HCT116 (cell line): ENCODE measurements around the gene CACNB2.

Experiments used
- CBX3 ChIP-seq: IDR thresholded peaks from 2 replicates; pipeline ENCODE4 v1.6.1; 2012; ENCODE audit warnings: low read depth
- CTCF ChIP-seq, 3 experiments: fragments of 200-600 bp in 1 of 3; sonication (generic) in 1 of 3; IDR thresholded peaks in 2 of 3; conservative IDR thresholded peaks in 1 of 3; 2 replicates each; pipeline ENCODE4 v1.5.1; 2012 to 2017; ENCODE audit warnings: low read depth in 2 of 3, low read length in 2 of 3, antibody characterized with exemption in 1 of 3, borderline replicate concordance in 1 of 3, control low read depth in 1 of 3, mild to moderate bottlenecking in 1 of 3, mixed read lengths in 1 of 3, mixed run types in 1 of 3, moderate library complexity in 1 of 3; ENCODE audit not compliant: insufficient read depth in 1 of 3
- EGR1 ChIP-seq: IDR thresholded peaks from 2 replicates; pipeline ENCODE4 v1.6.1; 2012; ENCODE audit warnings: low read depth
- EZH2phosphoT487 ChIP-seq: fragments of 200-600 bp; IDR thresholded peaks from 2 replicates; pipeline ENCODE4 v1.6.1; 2018; ENCODE audit warnings: antibody characterized with exemption, borderline replicate concordance
- MAX ChIP-seq: IDR thresholded peaks from 2 replicates; pipeline ENCODE4 v1.6.1; 2012
- POLR2A ChIP-seq: IDR thresholded peaks from 2 replicates; pipeline ENCODE4 v1.7.0; 2011; ENCODE audit warnings: borderline replicate concordance; ENCODE audit not compliant: insufficient read depth, insufficient read length; ENCODE audit errors: extremely low read depth
- POLR2AphosphoS5 ChIP-seq: IDR thresholded peaks from 2 replicates; pipeline ENCODE4 v1.6.1; 2011; ENCODE audit warnings: mild to moderate bottlenecking, low read depth, low read length, moderate library complexity
- RAD21 ChIP-seq: IDR thresholded peaks from 2 replicates; pipeline ENCODE4 v1.6.1; 2012; ENCODE audit warnings: low read depth, mild to moderate bottlenecking
- YY1 ChIP-seq: IDR thresholded peaks from 2 replicates; pipeline ENCODE4 v1.6.1; 2011; ENCODE audit warnings: low read length, low read depth, moderate library complexity, mild to moderate bottlenecking; ENCODE audit not compliant: insufficient replicate concordance; ENCODE audit errors: extremely low read depth
- ZBTB33 ChIP-seq: IDR thresholded peaks from 2 replicates; pipeline ENCODE4 v1.6.1; 2011; ENCODE audit warnings: mild to moderate bottlenecking, low read length, moderate library complexity; ENCODE audit not compliant: insufficient replicate concordance; ENCODE audit errors: extremely low read depth

GRCh38 chr10:18213271-18213670 is 73.0 kb downstream of the CACNB2 start:
- TF ChIP-seq YY1 (no peak), POLR2A (no peak), MAX (no peak), CTCF (IDR thresholded peaks at IDR 0.05 in 2 of 3, conservative IDR thresholded peaks at IDR 0.05 in 1 of 3; ENCODE audit: borderline replicate concordance in 1 of 3, insufficient read depth in 1 of 3, low read depth in 2 of 3, low read length in 2 of 3) (no peak), POLR2AphosphoS5 (no peak), RAD21 (no peak), EGR1 (no peak), ZBTB33 (no peak), CBX3 (no peak), EZH2phosphoT487 (no peak)
